Muscle layer of duodenum (tissue), 2 donors: ENCODE results near the gene TNPO3.

ENCODE experiments used
- H3K27ac ChIP-seq: one replicate; pipeline ENCODE4 v1.7.0; 2013; ENCODE audit warnings: mild to moderate bottlenecking, low read length
- H3K27me3 ChIP-seq: one replicate; pipeline ENCODE4 v1.7.0; 2013; ENCODE audit warnings: low read depth, mild to moderate bottlenecking, control low read depth, low read length
- H3K36me3 ChIP-seq, 2 donors: one replicate each; pipeline ENCODE4 v1.7.0; 2013; ENCODE audit warnings: low read length in 2 of 2, control low read depth in 1 of 2, mild to moderate bottlenecking in 1 of 2; ENCODE audit not compliant: insufficient read depth in 2 of 2, control insufficient read depth in 1 of 2
- H3K4me1 ChIP-seq, 2 donors: one replicate each; pipeline ENCODE4 v1.7.0; 2013; ENCODE audit warnings: low read length in 2 of 2, mild to moderate bottlenecking in 2 of 2, control low read depth in 1 of 2, moderate library complexity in 1 of 2; ENCODE audit not compliant: insufficient read depth in 2 of 2, control insufficient read depth in 1 of 2
- H3K4me3 ChIP-seq, 2 donors: one replicate each; pipeline ENCODE4 v1.7.0; 2013; ENCODE audit warnings: low read length in 2 of 2, low read depth in 1 of 2, mild to moderate bottlenecking in 1 of 2
- H3K9me3 ChIP-seq, 2 donors: one replicate each; pipeline ENCODE4 v1.7.0; 2013; ENCODE audit warnings: low read length in 2 of 2, control low read depth in 1 of 2, mild to moderate bottlenecking in 1 of 2; ENCODE audit not compliant: control insufficient read depth in 1 of 2
- donor health status: healthy.

The TNPO3 gene

GRCh38 chr7:128906766-128907559 is 147.9 kb downstream of the TNPO3 start:
- H3K36me3 ChIP-seq: no peaks in the 10 kb centered on the region
- no peak overlapping the region for H3K27ac ChIP-seq
- H3K4me1 ChIP-seq: peaks cover 0 to 14% of the 10 kb centered on the region in 2 donors
- no peak overlapping the region for H3K4me3 ChIP-seq
- no peaks in the 10 kb centered on the region for H3K9me3 ChIP-seq
- peaks cover 9% of the 10 kb centered on the region for H3K27me3 ChIP-seq

- Histone ChIP-seq H3K27me3 (peaks cover 9% of the 10 kb centered on the region), H3K9me3 (no peaks in the 10 kb centered on the region)
Measured at GRCh38 chr7:128906001-128906765, 148.7 kb downstream of the TNPO3 start.

GRCh38 chr7:128904381-128905197 is 150.3 kb downstream of the TNPO3 start:
- peaks cover 0 to 3% of the 10 kb centered on the region in 2 donors for H3K9me3 ChIP-seq
- no peak overlapping the region for H3K4me3 ChIP-seq
- peaks cover 6% of the 10 kb centered on the region for H3K27me3 ChIP-seq
- H3K36me3 ChIP-seq: no peaks in the 10 kb centered on the region
- H3K27ac ChIP-seq: no peak overlapping the region
- H3K4me1 ChIP-seq: peaks cover 0 to 4% of the 10 kb centered on the region in 2 donors

More at GRCh38 chr7:128906001-128906765, 148.7 kb downstream of the TNPO3 start:
- H3K4me3 ChIP-seq: no peak overlapping the region
- peaks cover 0 to 14% of the 10 kb centered on the region in 2 donors for H3K4me1 ChIP-seq
- no peak overlapping the region for H3K27ac ChIP-seq
- H3K36me3 ChIP-seq: no peaks in the 10 kb centered on the region
